ENCODE measurements around the gene RPTOR.

Gene RPTOR

GRCh38 chr17:80552523-80552922 is 7.9 kb downstream of the RPTOR start:
- no peak for TF ChIP-seq EZH2 (IDR thresholded peaks at IDR 0.05; ENCODE audit: borderline replicate concordance, low read length)
- TF ChIP-seq, protein P1, sequence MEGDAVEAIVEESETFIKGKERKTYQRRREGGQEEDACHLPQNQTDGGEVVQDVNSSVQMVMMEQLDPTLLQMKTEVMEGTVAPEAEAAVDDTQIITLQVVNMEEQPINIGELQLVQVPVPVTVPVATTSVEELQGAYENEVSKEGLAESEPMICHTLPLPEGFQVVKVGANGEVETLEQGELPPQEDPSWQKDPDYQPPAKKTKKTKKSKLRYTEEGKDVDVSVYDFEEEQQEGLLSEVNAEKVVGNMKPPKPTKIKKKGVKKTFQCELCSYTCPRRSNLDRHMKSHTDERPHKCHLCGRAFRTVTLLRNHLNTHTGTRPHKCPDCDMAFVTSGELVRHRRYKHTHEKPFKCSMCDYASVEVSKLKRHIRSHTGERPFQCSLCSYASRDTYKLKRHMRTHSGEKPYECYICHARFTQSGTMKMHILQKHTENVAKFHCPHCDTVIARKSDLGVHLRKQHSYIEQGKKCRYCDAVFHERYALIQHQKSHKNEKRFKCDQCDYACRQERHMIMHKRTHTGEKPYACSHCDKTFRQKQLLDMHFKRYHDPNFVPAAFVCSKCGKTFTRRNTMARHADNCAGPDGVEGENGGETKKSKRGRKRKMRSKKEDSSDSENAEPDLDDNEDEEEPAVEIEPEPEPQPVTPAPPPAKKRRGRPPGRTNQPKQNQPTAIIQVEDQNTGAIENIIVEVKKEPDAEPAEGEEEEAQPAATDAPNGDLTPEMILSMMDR (IDR thresholded peaks at IDR 0.05; ENCODE audit: low read length) = no peak
- Histone ChIP-seq H3K9ac (ENCODE audit: low read length) (no peak overlapping the region), H3K9me2 (ENCODE audit: low read depth, low read length) (no peaks in the 10 kb centered on the region)

DNA sequence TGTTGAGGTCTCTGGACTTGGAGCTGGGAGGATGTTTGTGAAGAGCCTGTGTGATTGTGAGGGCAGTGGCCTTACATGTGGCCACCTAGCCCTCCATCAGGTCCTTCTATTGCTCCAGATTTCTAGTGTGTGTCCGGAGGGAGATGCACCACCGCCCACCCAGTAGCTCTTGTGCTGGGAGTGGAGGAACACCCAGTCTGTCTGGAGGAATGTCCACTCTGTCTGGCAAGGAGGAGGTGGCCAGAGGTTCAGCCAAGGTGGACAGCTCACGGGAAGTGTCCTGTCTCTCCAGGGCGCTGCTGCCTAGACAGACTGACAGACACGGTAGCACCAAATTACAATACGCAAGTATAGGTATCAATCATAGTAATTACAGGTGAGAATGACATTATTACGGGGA is 10.6 kb downstream of the RPTOR start:
- peaks cover 38% of the 10 kb centered on the region for H3K79me2 ChIP-seq (ENCODE audit: insufficient read depth, low read length)
- no peak overlapping the region for H3K27ac ChIP-seq (ENCODE audit: low read depth, low read length, poor library complexity, severe bottlenecking)
- H3K4me2 ChIP-seq (ENCODE audit: low read length) = no peak overlapping the region
- peaks cover 30% of the 10 kb centered on the region; the same call in 1 of the 2 replicates for H3K36me3 ChIP-seq (ENCODE audit: insufficient read depth, low read length)
- no peaks in the 10 kb centered on the region; the same call in 1 of the 2 replicates for H3F3A ChIP-seq (ENCODE audit: insufficient read depth, low read length)
- no peak for TF ChIP-seq EZH2 (IDR thresholded peaks at IDR 0.05; ENCODE audit: borderline replicate concordance, low read length)
- TF ChIP-seq, protein P1 (IDR thresholded peaks at IDR 0.05; ENCODE audit: low read length) = no peak
- H3K27me3 ChIP-seq (ENCODE audit: insufficient read depth, low read length) = no peaks in the 10 kb centered on the region
- H3K9ac ChIP-seq (ENCODE audit: low read length) = no peak overlapping the region
- H3K9me3 ChIP-seq (ENCODE audit: low read length) = no peaks in the 10 kb centered on the region
- H4K20me1 ChIP-seq (ENCODE audit: insufficient read depth, low read length) = no peaks in the 10 kb centered on the region
- no peaks in the 10 kb centered on the region for H3K9me2 ChIP-seq (ENCODE audit: low read depth, low read length)
- peaks cover 20% of the 10 kb centered on the region for H3K4me1 ChIP-seq (ENCODE audit: insufficient read depth, low read length, severe bottlenecking)
- no peak overlapping the region for H3K4me3 ChIP-seq (ENCODE audit: low read depth, low read length, poor library complexity, severe bottlenecking)
- H2AFZ ChIP-seq (ENCODE audit: low read length) = no peak overlapping the region

More at GRCh38 chr17:80552523-80552922, 7.9 kb downstream of the RPTOR start:
- H3K4me1 ChIP-seq (ENCODE audit: insufficient read depth, low read length, severe bottlenecking) = peaks cover 22% of the 10 kb centered on the region
- H3K36me3 ChIP-seq (ENCODE audit: insufficient read depth, low read length) = peaks cover 26% of the 10 kb centered on the region; the same call in 1 of the 2 replicates
- no peak overlapping the region for H3K4me3 ChIP-seq (ENCODE audit: low read depth, low read length, poor library complexity, severe bottlenecking)
- peaks cover 62% of the 10 kb centered on the region for H3K79me2 ChIP-seq (ENCODE audit: insufficient read depth, low read length)
- H2AFZ ChIP-seq (ENCODE audit: low read length) = no peak overlapping the region
- no peaks in the 10 kb centered on the region for H4K20me1 ChIP-seq (ENCODE audit: insufficient read depth, low read length)
- H3K27me3 ChIP-seq (ENCODE audit: insufficient read depth, low read length) = no peaks in the 10 kb centered on the region
- no peaks in the 10 kb centered on the region; the same call in 1 of the 2 replicates for H3F3A ChIP-seq (ENCODE audit: insufficient read depth, low read length)
- H3K4me2 ChIP-seq (ENCODE audit: low read length) = no peak overlapping the region
- H3K9me3 ChIP-seq (ENCODE audit: low read length) = no peaks in the 10 kb centered on the region
- H3K27ac ChIP-seq (ENCODE audit: low read depth, low read length, poor library complexity, severe bottlenecking) = no peak overlapping the region

DNA sequence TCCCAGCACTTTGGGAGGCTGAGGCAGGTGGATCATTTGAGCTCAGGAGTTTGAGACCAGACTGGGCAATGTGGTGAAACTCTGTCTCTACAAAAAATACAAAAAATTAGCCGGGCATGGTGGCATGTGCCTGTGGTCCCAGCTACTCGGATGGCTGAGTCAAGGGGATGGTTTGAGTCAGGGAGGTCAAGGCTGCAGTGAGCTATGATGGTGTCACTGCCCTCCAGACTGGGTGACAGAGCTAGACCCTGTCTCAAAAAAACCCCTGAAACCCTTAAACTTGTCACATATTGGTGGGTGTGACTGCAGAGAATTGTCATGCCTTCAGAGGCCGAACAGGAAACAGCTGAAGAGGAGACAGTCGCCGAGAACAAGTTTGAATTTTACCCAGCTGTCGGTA is 13.4 kb downstream of the RPTOR start:
- H3K9me3 ChIP-seq (ENCODE audit: low read length) = no peaks in the 10 kb centered on the region
- no peaks in the 10 kb centered on the region for H3K27me3 ChIP-seq (ENCODE audit: insufficient read depth, low read length)
- no peak overlapping the region for H3K4me3 ChIP-seq (ENCODE audit: low read depth, low read length, poor library complexity, severe bottlenecking)
- no peak overlapping the region for H3K27ac ChIP-seq (ENCODE audit: low read depth, low read length, poor library complexity, severe bottlenecking)
- H3K9me2 ChIP-seq (ENCODE audit: low read depth, low read length) = no peaks in the 10 kb centered on the region
- H3K4me1 ChIP-seq (ENCODE audit: insufficient read depth, low read length, severe bottlenecking) = peaks cover 7% of the 10 kb centered on the region
- H2AFZ ChIP-seq (ENCODE audit: low read length) = no peak overlapping the region
- TF ChIP-seq, protein P1 (IDR thresholded peaks at IDR 0.05; ENCODE audit: low read length) = no peak
- TF ChIP-seq EZH2 (IDR thresholded peaks at IDR 0.05; ENCODE audit: borderline replicate concordance, low read length) = no peak
- H4K20me1 ChIP-seq (ENCODE audit: insufficient read depth, low read length) = no peaks in the 10 kb centered on the region
- H3K79me2 ChIP-seq (ENCODE audit: insufficient read depth, low read length) = peaks cover 22% of the 10 kb centered on the region
- no peak overlapping the region for H3K4me2 ChIP-seq (ENCODE audit: low read length)
- no peaks in the 10 kb centered on the region; the same call in 1 of the 2 replicates for H3F3A ChIP-seq (ENCODE audit: insufficient read depth, low read length)
- no peak overlapping the region for H3K9ac ChIP-seq (ENCODE audit: low read length)
- H3K36me3 ChIP-seq (ENCODE audit: insufficient read depth, low read length) = peaks cover 22% of the 10 kb centered on the region; the same call in 1 of the 2 replicates

Measured in OCI-LY1 (cell line).